ENCODE results near the gene GNPDA2. TPM values are rescaled to one million over a fixed set of nuclear protein-coding genes. Genes with fewer than 3 reads are reported as not detected.
"Not testable (repeated sequence)": the region's sequence is repeated elsewhere in the genome, so short reads cannot be mapped to it uniquely, and the experiment has no call there.

The GNPDA2 gene
- total and polyA plus RNA-seq, 2 donors from 2014 or later = 12.3 to 19.4 TPM

DNA sequence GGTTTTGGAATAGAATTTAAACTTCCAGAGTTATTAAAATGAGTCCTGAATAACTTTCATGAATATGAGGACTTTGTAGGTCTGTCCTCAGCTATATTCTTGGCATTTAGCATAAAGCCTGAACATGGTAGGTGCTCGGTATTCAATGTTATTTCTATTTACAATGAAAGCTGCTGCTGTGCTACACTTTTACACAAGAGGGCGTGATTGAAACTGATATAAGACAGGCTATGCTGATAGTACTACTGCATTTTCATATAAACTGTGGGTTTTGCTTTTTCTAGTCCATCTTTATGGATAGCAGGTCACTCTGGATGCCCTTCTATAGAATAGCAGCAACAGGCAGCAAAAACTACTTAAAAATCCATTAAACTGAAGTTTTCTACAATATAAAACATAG is 12.3 kb upstream of the GNPDA2 start:
- Histone ChIP-seq H3K27ac (ENCODE audit: low read depth in 2 of 2, low read length in 2 of 2) (no peak overlapping the region), H3K9me3 (ENCODE audit: control insufficient read depth in 2 of 3, insufficient read depth in 1 of 3, low read length in 3 of 3) (no peaks in the 10 kb centered on the region), H3K36me3 (ENCODE audit: control insufficient read depth in 2 of 3, insufficient read depth in 3 of 3, low read length in 3 of 3) (no peaks in the 10 kb centered on the region), H3K27me3 (ENCODE audit: control insufficient read depth, insufficient read depth, low read length) (no peaks in the 10 kb centered on the region), H3K4me3 (ENCODE audit: low read length in 3 of 3) (no peak overlapping the region), H3K9ac (ENCODE audit: low read length in 3 of 3) (no peak overlapping the region), H3K4me1 (ENCODE audit: control insufficient read depth in 2 of 3, insufficient read depth in 2 of 3, low read depth in 1 of 3, low read length in 3 of 3) (no peaks in the 10 kb centered on the region)
- intact Hi-C loops (cut with DNase I) = no loop called here
- TF ChIP-seq CTCF (IDR thresholded peaks at IDR 0.05; ENCODE audit: borderline replicate concordance, extremely low read depth, insufficient read depth) = peak; percentile 10
- DNase-seq = no peak
- no peak for FAIRE-seq

DNA sequence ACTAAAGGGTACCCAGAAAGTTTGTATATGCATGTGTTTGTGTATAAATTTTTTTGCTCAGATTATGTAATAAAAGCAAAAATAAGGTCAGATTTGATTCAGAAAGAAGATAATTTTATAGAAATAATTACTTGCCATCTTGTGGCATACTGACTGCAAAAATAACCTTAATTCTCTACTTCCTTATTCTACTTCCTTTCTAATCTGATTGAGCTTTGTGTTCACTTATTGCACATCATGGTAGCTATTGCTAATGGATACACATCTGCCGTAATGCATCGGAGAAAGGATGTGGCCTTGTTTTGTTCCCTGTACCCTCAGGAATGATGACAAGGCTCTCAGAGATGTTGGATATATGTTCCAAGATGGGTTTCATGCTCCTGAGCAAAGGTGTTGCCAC is 10.5 kb upstream of the GNPDA2 start:
- H3K27me3 ChIP-seq (ENCODE audit: control insufficient read depth, insufficient read depth, low read length) = no peaks in the 10 kb centered on the region
- DNase-seq = no peak
- no peak for TF ChIP-seq CTCF (IDR thresholded peaks at IDR 0.05; ENCODE audit: borderline replicate concordance, extremely low read depth, insufficient read depth)
- H3K4me3 ChIP-seq (ENCODE audit: low read length in 3 of 3) = no peak overlapping the region
- no peak overlapping the region for H3K27ac ChIP-seq (ENCODE audit: low read depth in 2 of 2, low read length in 2 of 2)
- H3K4me1 ChIP-seq (ENCODE audit: control insufficient read depth in 2 of 3, insufficient read depth in 2 of 3, low read depth in 1 of 3, low read length in 3 of 3) = no peaks in the 10 kb centered on the region
- no peak overlapping the region for H3K9ac ChIP-seq (ENCODE audit: low read length in 3 of 3)
- H3K36me3 ChIP-seq (ENCODE audit: control insufficient read depth in 2 of 3, insufficient read depth in 3 of 3, low read length in 3 of 3) = no peaks in the 10 kb centered on the region
- intact Hi-C loops (cut with DNase I) = no loop called here
- no peaks in the 10 kb centered on the region for H3K9me3 ChIP-seq (ENCODE audit: control insufficient read depth in 2 of 3, insufficient read depth in 1 of 3, low read length in 3 of 3)
- no peak for FAIRE-seq

- H3K4me3 ChIP-seq (ENCODE audit: low read length in 3 of 3); FAIRE-seq; H3K27ac ChIP-seq (ENCODE audit: low read depth in 2 of 2, low read length in 2 of 2); DNase-seq; H3K27me3 ChIP-seq (ENCODE audit: control insufficient read depth, insufficient read depth, low read length); H3K36me3 ChIP-seq (ENCODE audit: control insufficient read depth in 2 of 3, insufficient read depth in 3 of 3, low read length in 3 of 3); H3K4me1 ChIP-seq (ENCODE audit: control insufficient read depth in 2 of 3, insufficient read depth in 2 of 3, low read depth in 1 of 3, low read length in 3 of 3); H3K9me3 ChIP-seq (ENCODE audit: control insufficient read depth in 2 of 3, insufficient read depth in 1 of 3, low read length in 3 of 3); intact Hi-C loops (cut with DNase I); H3K9ac ChIP-seq (ENCODE audit: low read length in 3 of 3): not testable (repeated sequence)
Measured at GRCh38 chr4:44728694-44729093, 2.3 kb upstream of the GNPDA2 start.

DNA sequence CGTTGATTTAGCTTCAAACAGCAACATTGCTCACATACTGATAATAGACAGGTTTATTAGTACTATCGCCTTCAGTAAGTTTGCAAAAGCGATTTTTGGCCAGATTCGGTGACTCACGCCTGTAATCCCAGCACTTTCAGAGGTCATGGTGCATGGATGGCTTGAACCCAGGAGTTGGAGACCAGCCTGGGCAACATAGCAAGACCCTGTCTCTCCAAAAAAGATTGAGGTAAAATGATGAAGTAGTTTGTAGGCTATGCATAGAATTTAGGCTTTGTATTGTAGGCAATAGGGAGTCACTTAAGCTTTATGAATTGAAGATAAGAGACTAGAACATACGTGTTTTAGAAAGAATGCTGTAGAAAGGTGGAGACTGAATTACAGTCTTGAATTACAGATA is 1.1 kb upstream of the GNPDA2 start:
- H3K9me3 ChIP-seq (ENCODE audit: control insufficient read depth in 2 of 3, insufficient read depth in 1 of 3, low read length in 3 of 3) = no peaks in the 10 kb centered on the region
- TF ChIP-seq CTCF (IDR thresholded peaks at IDR 0.05; ENCODE audit: borderline replicate concordance, extremely low read depth, insufficient read depth) = no peak
- H3K9ac ChIP-seq (ENCODE audit: low read length in 3 of 3) = no peak overlapping the region
- no peaks in the 10 kb centered on the region for H3K36me3 ChIP-seq (ENCODE audit: control insufficient read depth in 2 of 3, insufficient read depth in 3 of 3, low read length in 3 of 3)
- no peak overlapping the region for H3K27ac ChIP-seq (ENCODE audit: low read depth in 2 of 2, low read length in 2 of 2)
- peaks cover 0 to 6% (median 4%) of the 10 kb centered on the region in 3 donors for H3K4me1 ChIP-seq (ENCODE audit: control insufficient read depth in 2 of 3, insufficient read depth in 2 of 3, low read depth in 1 of 3, low read length in 3 of 3)
- no peaks in the 10 kb centered on the region for H3K27me3 ChIP-seq (ENCODE audit: control insufficient read depth, insufficient read depth, low read length)
- FAIRE-seq (no peak), DNase-seq (no peak)
- peak overlapping the region in 1 of 3 donors; percentile 96 for H3K4me3 ChIP-seq (ENCODE audit: low read length in 3 of 3)
- intact Hi-C loops (cut with DNase I) = no loop called here
